Neutrophil (primary cell): ENCODE measurements around the gene TBKBP1.

Experiments used
- H3K27ac ChIP-seq: fragments of 200-600 bp; sonication (generic); 2 replicates; pipeline ENCODE4 v1.5.1; 2016; ENCODE audit warnings: mild to moderate bottlenecking, moderate library complexity
- H3K27me3 ChIP-seq: fragments of 200-600 bp; sonication (generic); 2 replicates; pipeline ENCODE4 v1.6.0; 2016; ENCODE audit warnings: mild to moderate bottlenecking
- H3K36me3 ChIP-seq: fragments of 200-600 bp; sonication (generic); 2 replicates; pipeline ENCODE4 v1.5.1; 2017
- H3K4me1 ChIP-seq, 2 experiments: fragments of 200-600 bp in 1 of 2; sonication (generic) in 1 of 2; 1 replicate in 1 of 2; 2 replicates in 1 of 2; pipeline versions ENCODE4 v1.5.1 to v1.6.1; 2013 to 2016; ENCODE audit warnings: low read depth in 1 of 2, low read length in 1 of 2, mild to moderate bottlenecking in 1 of 2, moderate library complexity in 1 of 2; ENCODE audit not compliant: control insufficient read depth in 1 of 2, insufficient read depth in 1 of 2
- H3K4me3 ChIP-seq, 2 experiments: fragments of 200-600 bp in 1 of 2; sonication (generic) in 1 of 2; 1 replicate in 1 of 2; 2 replicates in 1 of 2; pipeline ENCODE4 v1.5.1; 2013 to 2016; ENCODE audit warnings: low read depth in 1 of 2, low read length in 1 of 2, mild to moderate bottlenecking in 1 of 2, moderate library complexity in 1 of 2
- H3K9me3 ChIP-seq: fragments of 200-600 bp; sonication (generic); 2 replicates; pipeline ENCODE4 v1.5.1; 2016
- CTCF ChIP-seq: fragments of 200-600 bp; sonication (generic); IDR thresholded peaks from 2 replicates; pipeline ENCODE4 v1.5.1; 2016; ENCODE audit warnings: antibody characterized with exemption

Gene TBKBP1

GRCh38 chr17:47713980-47714700 is 20.2 kb downstream of the TBKBP1 start:
- Histone ChIP-seq H3K4me1 (no peaks in the 10 kb centered on the region), H3K9me3 (no peaks in the 10 kb centered on the region), H3K36me3 (peaks cover 27% of the 10 kb centered on the region), H3K27ac (no peak overlapping the region), H3K4me3 (no peak overlapping the region), H3K27me3 (peaks cover 67% of the 10 kb centered on the region)
- TF ChIP-seq CTCF, result no peak

GRCh38 chr17:47714773-47715396 is 20.9 kb downstream of the TBKBP1 start:
- H3K36me3 ChIP-seq, result peaks cover 19% of the 10 kb centered on the region
- H3K9me3 ChIP-seq, result no peaks in the 10 kb centered on the region
- TF ChIP-seq CTCF, result no peak
- no peak overlapping the region for H3K27ac ChIP-seq
- H3K4me1 ChIP-seq, result no peaks in the 10 kb centered on the region
- no peak overlapping the region for H3K4me3 ChIP-seq
- H3K27me3 ChIP-seq, result peaks cover 74% of the 10 kb centered on the region

GRCh38 chr17:47715669-47716325 is 21.8 kb downstream of the TBKBP1 start:
- no peak overlapping the region for H3K4me3 ChIP-seq
- no peaks in the 10 kb centered on the region for H3K4me1 ChIP-seq
- no peak for TF ChIP-seq CTCF
- peaks cover 83% of the 10 kb centered on the region for H3K27me3 ChIP-seq
- no peak overlapping the region for H3K27ac ChIP-seq
- H3K36me3 ChIP-seq, result peaks cover 10% of the 10 kb centered on the region
- H3K9me3 ChIP-seq, result no peaks in the 10 kb centered on the region

GRCh38 chr17:47716375-47716774 is 22.4 kb downstream of the TBKBP1 start:
- Histone ChIP-seq H3K27ac (no peak overlapping the region), H3K27me3 (peaks cover 89% of the 10 kb centered on the region), H3K4me1 (no peaks in the 10 kb centered on the region), H3K9me3 (no peaks in the 10 kb centered on the region), H3K4me3 (no peak overlapping the region), H3K36me3 (peaks cover 4% of the 10 kb centered on the region)
- no peak for TF ChIP-seq CTCF

GRCh38 chr17:47717261-47717697 is 23.3 kb downstream of the TBKBP1 start:
- Histone ChIP-seq H3K9me3 (no peaks in the 10 kb centered on the region), H3K4me3 (no peak overlapping the region), H3K36me3 (no peaks in the 10 kb centered on the region), H3K27me3 (peaks cover 95% of the 10 kb centered on the region), H3K4me1 (no peaks in the 10 kb centered on the region), H3K27ac (no peak overlapping the region)
- peak; percentile 19 for TF ChIP-seq CTCF
